ENCODE measurements around the gene MMD2.

MMD2 gene

DNA sequence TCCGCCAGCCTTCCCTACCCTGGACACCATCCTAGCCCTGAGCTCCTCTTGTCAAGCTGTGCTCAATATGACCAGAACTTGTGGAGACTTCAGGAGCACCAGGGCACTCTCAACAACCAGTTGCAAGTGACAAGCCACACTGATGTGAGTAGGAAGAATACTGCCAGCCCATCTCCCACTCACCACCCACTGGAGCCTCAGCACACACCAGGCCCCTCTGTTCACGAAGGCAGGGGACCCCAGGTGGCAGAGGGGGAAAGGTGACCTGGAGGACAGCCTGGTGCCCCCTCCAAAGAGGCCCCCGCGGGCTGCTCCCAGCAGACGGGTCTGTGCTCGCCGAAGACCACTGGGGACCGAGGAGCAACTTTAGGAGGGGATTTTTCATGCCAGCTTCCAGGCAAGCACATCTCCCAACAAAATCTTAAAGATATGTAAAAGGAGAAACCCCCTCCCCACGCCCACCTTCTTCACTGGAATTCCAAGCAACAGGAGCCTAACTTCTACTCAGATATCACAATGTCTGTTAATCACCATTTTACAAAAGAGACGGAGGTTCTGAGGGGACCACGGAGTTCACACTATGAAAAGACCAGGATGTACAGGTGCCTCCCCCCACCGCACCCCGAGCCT, 1.0 kb downstream of the MMD2 start:
- FAIRE-seq = no peak

- no peak for FAIRE-seq
Measured at GRCh38 chr7:4951903-4952636, 6.9 kb downstream of the MMD2 start.

DNA sequence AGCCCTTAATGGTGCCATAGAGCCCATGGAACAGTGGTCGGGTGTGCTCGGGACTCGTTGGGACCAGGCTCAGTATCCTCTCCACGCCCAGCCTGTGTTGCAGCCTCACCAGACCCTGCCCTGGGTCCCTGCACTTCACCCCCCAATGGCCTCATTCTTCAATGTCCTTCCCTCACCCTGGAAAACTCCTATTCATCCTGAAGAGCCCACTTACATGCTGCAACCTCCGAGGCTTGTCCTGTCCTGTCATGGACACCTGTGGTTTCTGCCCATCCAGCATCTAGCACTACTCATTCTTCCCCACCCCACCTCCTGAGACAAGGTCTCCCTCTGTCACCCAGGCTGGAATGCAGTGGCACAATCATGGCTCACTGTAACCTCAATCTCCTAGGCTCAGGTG, 7.7 kb downstream of the MMD2 start:
- FAIRE-seq = no peak

DNA sequence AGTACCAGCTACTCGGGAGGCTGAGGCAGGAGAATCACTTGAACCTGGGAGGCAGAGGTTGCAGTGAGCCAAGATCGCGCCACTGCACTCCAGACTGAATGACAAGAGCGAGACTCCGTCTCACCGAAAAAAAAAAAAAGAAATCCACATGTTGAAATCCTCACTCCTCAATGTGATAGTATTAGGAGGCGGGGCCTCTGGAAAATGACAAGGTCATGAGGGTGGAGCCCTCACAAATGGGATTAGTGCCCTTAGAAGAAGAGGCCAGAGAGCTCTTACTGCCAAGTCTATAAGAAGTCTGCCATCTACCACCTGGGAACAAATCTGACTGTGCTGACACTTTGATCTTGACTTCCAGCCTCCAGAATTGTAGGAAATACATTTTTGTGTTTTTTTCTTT, 10.6 kb downstream of the MMD2 start:
- FAIRE-seq = no peak

GRCh38 chr7:4945949-4946348, 13.0 kb downstream of the MMD2 start:
- FAIRE-seq = no peak

- no peak for FAIRE-seq
Measured at GRCh38 chr7:4944939-4945338, 14.0 kb downstream of the MMD2 start.

DNA sequence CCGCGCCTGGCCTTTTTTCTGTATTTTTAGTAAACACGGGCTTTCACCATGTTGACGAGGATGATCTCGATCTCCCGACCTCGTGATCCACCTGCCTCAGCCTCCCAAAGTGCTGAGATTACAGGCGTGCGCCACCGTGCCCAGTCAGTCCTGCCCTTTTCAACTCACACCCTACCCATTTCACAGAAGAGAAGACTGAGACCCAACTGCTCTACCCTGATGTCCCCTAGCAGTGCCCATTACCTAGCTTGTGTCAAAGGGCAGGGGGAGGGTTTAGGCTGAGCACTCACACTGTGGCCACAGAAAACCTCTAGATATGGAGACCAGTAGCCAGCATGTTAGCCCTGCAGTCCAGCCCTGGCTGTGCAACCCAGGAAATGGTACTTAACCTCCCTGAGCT, 15.7 kb downstream of the MMD2 start:
- FAIRE-seq = no peak

DNA sequence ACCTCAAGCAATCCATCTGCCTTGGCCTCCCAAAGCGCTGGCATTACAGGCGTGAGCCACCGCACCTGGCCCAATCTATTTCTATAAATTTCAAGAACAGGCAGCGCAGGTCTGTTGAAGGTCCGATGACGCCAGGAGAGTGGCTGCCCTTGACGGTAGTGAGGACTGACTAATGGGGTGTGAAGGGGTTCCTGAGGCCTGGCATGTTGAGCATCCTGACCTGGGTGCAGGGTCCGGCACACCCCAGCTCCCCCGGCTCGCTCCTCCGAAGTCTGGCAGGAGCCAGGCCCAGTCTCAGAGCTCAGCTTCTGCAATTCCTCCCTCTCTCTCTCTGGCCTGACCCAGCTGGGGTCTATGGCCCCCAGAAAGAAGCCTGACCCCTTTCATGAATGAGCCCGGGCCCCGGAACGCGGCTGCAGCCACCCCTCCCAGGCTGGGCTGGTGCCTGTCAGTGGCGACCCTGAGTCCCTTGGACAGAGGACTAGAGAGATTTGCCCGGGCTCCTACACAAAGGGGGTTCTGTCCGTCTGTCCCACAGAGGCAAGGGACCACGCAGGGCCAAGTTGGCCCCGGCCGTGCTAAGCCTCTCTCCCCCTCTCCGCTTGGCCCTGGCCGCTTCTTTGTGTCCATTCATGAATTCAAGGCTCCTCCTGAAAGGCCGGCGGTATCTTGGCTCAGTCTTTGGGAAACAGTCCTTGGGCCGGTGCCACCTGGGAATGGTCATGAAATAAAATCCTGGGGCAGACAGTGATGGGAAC, 18.8 kb downstream of the MMD2 start:
- FAIRE-seq = no peak

DNA sequence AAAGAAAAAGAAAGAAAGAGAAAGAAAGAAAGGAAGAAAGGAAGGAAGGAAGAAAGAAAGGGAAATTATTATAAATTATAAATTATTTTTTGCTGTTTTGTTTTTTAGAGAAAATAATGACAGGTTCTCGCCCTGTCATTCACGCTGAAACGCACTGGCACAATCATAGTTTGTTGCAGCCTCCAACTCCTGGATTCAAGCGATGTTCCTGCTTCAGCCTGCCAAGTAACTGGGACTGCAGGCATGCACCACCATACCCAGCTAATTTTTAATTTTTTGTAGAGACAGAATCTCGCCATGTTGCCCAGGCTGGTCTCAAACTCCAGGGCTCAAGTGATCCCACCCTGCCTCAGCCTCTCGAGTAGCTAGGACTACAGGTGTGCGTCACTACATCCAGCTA, 21.6 kb downstream of the MMD2 start:
- no peak for FAIRE-seq

DNA sequence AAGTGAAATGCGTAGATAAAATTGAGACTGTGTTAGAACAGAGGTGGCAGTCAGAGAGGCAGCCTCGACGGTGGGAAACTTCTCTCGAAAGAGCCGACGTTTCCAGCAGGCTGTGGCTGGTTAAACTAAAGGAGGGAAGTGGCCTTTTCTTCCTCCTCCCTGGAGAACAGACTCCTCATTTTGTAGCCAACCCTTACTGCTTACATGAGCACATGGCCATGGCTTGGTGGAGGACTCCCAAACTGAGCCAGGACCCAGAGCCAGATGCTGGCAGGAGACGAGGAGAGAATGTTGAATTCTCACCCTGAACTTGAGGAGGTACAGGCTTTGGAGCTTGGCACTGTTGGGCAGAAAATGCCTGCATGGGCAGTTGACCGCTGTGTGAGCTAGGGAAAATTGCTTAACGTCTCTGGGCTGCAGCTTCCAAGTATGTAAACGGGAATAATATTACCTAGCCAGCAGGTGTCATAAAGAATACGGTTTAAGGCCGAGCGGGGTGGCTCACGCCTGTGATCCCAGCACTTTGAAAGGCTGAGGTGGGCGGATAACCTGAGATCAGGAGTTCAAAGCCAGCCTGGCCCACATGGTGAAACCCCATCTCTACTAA, 24.5 kb downstream of the MMD2 start:
- no peak for FAIRE-seq

GRCh38 chr7:4931943-4932342, 27.0 kb downstream of the MMD2 start:
- no peak for FAIRE-seq

GRCh38 chr7:4929005-4929404, 30.0 kb downstream of the MMD2 start:
- FAIRE-seq = no peak

- FAIRE-seq = no peak
Measured at GRCh38 chr7:4928445-4928844, 30.5 kb downstream of the MMD2 start.

DNA sequence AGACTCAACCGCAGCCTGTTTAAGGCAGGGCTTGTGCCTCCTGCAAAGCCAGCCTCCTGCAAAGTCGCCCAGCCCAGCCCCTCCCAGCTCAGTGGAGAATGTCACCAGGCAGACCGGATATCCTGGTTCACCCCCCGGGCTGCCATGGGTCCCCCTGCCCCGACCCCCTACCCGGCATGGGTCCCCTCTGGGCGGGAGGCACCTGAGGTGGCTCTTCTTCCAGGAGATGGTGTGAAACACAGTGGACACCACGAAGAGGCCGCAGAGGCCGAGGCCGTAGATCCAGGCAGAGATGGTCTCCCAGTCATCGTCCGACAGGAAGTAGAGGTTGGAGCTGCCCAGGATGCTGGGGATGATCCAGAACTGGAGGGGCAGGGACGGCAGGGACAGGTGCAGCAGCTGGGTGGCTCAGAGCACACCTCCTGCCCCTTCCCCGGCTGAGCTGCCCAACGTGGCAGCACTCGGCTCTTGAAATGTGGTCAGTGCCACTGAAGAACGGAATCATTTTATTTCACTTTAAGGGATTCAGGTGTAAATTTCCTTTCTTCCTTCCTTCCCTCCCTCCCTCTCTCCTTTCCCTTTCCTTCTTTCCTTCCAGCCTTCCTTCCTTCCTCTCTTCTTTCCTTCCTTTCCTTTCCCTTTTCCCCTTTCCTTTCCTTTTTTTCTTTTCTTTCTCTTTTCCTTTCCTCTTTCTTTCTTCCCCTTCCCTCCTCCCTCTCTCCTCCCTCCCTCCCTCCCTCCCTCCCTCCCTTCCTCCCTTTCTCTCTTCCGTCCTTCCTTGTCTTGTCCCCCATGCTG, 38.8 kb downstream of the MMD2 start:
- no peak for FAIRE-seq

- no peak for FAIRE-seq
Measured at GRCh38 chr7:4916113-4916512, 42.9 kb downstream of the MMD2 start.

DNA sequence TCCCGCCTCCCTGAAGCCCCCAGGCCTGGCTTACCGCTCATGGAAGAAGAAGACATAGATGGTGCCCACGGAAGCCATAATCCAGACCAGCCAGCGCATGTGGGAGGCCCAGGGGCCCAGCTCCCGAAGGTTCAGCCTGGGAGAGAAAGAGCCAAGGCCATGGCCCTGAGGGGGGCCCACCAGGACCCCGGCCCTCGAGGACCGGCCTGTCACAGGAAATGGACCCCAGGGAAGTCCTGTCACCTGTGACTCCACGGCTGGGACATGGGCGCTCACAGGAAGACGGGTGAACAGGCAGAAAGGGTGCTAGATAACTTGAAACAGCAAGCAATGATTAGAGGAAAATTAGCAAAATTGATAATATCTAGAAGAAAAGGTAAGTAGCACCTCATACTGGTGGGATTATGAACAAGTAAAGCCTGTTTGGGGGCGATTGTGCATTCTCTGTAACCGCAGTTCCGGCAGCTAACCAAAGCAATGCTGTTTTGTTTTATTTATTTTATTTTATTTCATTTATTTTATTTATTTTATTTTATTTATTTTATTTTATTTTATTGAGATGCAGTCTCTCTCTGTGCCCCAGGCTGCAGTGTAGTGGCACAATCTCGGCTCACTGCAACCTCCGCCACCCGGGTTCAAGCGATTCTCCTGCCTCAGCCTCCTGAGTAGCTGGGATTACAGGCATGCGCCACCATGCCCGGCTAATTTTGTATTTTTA, 47.7 kb downstream of the MMD2 start:
- no peak for FAIRE-seq

GRCh38 chr7:4906682-4907081, 52.3 kb downstream of the MMD2 start:
- FAIRE-seq = no peak

DNA sequence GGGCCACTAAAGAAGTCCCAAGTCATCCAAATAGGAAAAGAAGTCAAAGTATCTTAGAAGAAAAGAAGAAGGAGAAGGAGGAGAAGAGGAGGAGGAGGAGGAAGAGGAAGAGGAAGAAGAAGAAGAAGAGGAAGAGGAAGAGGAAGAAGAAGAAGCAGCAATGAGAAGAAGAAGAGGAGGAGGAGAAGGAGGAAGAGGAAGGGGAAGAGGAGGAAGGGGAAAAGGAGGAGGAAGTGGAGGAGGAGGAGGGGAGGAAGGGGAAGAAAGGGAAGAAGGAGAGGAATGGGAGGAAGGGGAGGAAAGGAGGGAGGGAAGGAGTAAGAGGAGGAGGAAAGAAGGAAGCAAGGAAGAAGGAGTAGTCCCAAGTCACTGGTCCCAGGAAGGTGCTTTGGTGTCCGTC, 53.8 kb downstream of the MMD2 start:
- no peak for FAIRE-seq

DNA sequence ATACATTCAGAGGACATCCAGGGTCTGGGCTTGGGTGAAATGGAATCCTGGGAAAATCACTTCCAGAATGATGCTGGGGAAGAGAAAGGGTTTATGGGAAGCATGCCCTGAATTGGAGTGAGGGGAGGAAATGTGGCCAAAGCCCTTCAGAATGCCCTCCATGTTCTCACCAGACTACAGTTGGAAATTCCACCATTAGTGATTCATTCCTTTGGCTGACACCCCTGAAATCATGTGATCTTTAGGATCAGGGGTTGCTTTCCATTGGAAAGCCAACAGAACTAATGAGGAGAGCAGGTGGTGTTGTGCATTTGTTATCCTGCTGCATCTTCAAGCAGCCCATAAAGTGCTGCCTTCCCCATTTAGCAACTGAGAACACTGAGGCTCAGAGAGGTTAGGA, 54.6 kb downstream of the MMD2 start:
- FAIRE-seq = no peak

- no peak for FAIRE-seq
Measured at GRCh38 chr7:4895766-4896165, 63.2 kb downstream of the MMD2 start.

GRCh38 chr7:4894482-4894881, 64.5 kb downstream of the MMD2 start:
- no peak for FAIRE-seq

DNA sequence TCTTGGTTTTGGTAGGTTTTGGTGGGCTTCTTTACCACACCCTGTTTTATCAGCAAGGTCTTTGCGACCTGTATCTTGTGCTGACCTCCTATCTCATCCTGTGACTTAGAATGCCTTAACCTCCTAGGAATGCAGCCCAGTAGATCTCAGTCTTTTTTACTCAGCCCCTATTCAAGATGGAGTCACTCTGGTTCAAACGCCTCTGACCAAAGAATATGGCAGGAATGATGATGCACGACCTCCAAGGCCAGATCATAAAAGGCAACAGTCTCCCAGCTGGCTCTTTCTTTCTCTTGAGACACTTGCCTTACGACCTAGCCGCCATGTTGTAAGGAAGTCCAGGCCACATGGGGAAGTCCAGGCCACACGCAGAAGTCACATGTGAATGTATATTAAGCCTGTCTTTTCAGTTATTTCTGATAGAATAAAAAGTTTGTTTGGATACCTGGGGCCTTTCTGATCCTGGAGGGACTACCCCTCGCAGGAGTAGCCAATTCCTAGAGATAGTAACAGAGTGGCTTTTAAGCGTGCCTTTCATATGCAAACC, 65.0 kb downstream of the MMD2 start:
- no peak for FAIRE-seq

Measured in colon (tissue), 2 donors.